ENCODE measurements around the gene GUCA2A.

The GUCA2A gene

GRCh38 chr1:42130061-42130660, 34.4 kb downstream of the GUCA2A start:
- no peak for DNase-seq (ENCODE audit: low read depth)

- no peak for DNase-seq (ENCODE audit: low read depth)
Measured at GRCh38 chr1:42128964-42129363, 35.6 kb downstream of the GUCA2A start.

- DNase-seq (ENCODE audit: low read depth), result no peak
Measured at GRCh38 chr1:42128499-42128898, 36.0 kb downstream of the GUCA2A start.

GRCh38 chr1:42127767-42128166, 36.8 kb downstream of the GUCA2A start:
- DNase-seq (ENCODE audit: low read depth), result no peak

- no peak for DNase-seq (ENCODE audit: low read depth)
Measured at GRCh38 chr1:42125552-42125951, 39.0 kb downstream of the GUCA2A start.

GRCh38 chr1:42122408-42122807, 42.1 kb downstream of the GUCA2A start:
- DNase-seq (ENCODE audit: low read depth), result no peak

- no peak for DNase-seq (ENCODE audit: low read depth)
Measured at GRCh38 chr1:42118125-42118524, 46.4 kb downstream of the GUCA2A start.

- DNase-seq (ENCODE audit: low read depth), result no peak
Measured at GRCh38 chr1:42117214-42117613, 47.3 kb downstream of the GUCA2A start.

- DNase-seq (ENCODE audit: low read depth), result no peak
Measured at GRCh38 chr1:42114229-42114628, 50.3 kb downstream of the GUCA2A start.

All from activated T-cell treated with anti-CD3 and anti-CD28 coated beads for 48 hours (primary cell).